Brain microvascular endothelial cell (primary cell): ENCODE measurements around the gene NCF4.

Experiments used
- DNase-seq: peaks from one replicate; pipeline ENCODE4 v3.0.0-alpha.2; 2020
- H3K27ac ChIP-seq: fragments of 250-450 bp; sonication (Bioruptor Pico); 2 replicates; pipeline ENCODE4 v1.5.1; 2020; ENCODE audit warnings: mild to moderate bottlenecking, moderate library complexity
- H3K27me3 ChIP-seq: fragments of 250-450 bp; sonication (Bioruptor Pico); replicated peaks from 2 replicates; pipeline ENCODE4 v1.5.1; 2020; ENCODE audit warnings: mild to moderate bottlenecking
- H3K36me3 ChIP-seq: fragments of 250-450 bp; sonication (Bioruptor Pico); replicated peaks from 2 replicates; pipeline ENCODE4 v1.5.1; 2020; ENCODE audit warnings: mild to moderate bottlenecking
- H3K4me3 ChIP-seq: 2 replicates; pipeline ENCODE4 v1.5.1; 2011; ENCODE audit warnings: low read depth, mild to moderate bottlenecking, control low read depth, low read length, moderate library complexity
- in situ Hi-C: cut with HindIII; loops from 2 replicates; pipeline ENCODE4 v1.10.0; 2017; ENCODE audit warnings: low sequenced_read_pairs, low pct_ligation_motif_present
- TF ChIP-seq, protein P1 (sequence below): IDR thresholded peaks from 2 replicates; pipeline ENCODE4 v1.5.1; 2011; ENCODE audit warnings: low read depth, mild to moderate bottlenecking, moderate library complexity, low read length, control low read depth, inconsistent platforms; ENCODE audit errors: missing control alignments

The NCF4 gene

DNA sequence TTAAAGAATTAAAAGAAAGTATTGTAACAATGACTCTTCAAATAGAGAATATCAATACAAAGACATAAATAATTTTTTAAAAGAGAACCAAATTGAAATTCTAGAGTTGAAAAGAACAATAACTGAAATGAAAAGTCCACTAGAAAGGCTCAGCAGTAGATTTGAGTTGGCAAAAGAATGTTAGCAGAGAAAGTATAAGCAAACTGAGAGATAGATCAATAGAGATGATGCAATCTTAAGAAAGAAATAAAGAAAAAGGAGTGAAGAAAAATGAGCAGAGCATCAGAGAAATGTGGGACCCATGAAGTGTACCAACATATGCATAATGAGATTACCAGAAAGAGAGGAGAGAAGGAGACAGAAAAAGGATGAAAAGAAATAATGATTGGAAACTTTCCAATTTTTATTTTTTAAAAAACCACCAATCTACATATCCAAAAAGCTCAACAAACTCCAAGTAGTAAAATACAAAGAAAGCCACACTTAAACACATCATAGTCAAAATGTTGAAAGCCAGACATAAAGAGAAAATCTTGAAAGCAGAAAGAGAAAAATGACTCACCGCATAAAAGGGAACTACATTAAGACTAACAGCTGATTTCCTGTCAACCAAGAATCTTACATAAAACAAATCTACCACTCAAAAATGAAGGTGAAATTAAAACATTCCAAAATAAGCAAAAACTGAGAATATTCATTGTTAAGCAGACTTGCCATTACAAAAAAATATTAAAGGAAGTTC, 20.9 kb downstream of the NCF4 start:
- Histone ChIP-seq H3K27ac (no peak overlapping the region), H3K27me3 (no peaks in the 10 kb centered on the region), H3K36me3 (no peaks in the 10 kb centered on the region), H3K4me3 (no peak overlapping the region)
- TF ChIP-seq, protein P1, sequence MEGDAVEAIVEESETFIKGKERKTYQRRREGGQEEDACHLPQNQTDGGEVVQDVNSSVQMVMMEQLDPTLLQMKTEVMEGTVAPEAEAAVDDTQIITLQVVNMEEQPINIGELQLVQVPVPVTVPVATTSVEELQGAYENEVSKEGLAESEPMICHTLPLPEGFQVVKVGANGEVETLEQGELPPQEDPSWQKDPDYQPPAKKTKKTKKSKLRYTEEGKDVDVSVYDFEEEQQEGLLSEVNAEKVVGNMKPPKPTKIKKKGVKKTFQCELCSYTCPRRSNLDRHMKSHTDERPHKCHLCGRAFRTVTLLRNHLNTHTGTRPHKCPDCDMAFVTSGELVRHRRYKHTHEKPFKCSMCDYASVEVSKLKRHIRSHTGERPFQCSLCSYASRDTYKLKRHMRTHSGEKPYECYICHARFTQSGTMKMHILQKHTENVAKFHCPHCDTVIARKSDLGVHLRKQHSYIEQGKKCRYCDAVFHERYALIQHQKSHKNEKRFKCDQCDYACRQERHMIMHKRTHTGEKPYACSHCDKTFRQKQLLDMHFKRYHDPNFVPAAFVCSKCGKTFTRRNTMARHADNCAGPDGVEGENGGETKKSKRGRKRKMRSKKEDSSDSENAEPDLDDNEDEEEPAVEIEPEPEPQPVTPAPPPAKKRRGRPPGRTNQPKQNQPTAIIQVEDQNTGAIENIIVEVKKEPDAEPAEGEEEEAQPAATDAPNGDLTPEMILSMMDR: no peak
- DNase-seq: no peak
- in situ Hi-C loops: no loop called here

DNA sequence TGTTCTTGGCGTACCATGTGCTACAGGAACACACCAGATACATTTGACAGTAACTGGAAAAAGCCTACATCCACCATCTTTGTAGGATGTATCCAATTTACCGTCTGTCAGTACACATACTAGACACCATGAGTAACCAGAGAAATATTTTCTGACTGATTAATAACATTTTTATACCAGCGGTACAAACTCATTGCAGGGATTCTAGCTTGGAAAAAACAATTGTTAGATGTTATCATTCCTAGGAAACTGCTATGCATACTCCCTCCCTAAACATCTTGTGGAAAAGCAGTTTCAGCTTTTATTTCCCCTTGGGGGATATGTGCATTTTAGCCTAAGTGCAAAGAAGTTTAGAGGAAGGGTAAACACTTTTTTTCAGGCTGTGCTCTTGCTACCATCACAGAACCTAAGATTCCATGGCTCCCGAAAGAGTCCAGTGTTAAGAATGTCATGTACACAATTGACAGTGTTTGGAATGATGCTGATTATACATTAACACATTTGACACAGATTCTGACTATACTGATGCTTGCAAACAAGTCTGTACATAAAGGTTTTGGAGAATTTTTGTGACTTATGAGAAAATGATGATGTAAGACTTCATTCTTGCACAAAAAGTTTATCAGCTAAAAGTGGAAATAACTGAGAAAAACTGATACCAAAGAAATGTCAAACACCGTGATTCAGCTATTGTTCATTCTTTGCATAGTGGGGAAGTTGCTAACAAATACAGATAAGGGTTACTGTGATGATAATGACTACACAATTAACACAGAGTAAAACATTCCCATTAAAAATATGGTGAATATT, 23.7 kb downstream of the NCF4 start:
- Histone ChIP-seq H3K4me3 (no peak overlapping the region), H3K36me3 (no peaks in the 10 kb centered on the region), H3K27ac (peak overlapping the region; percentile 18), H3K27me3 (no peaks in the 10 kb centered on the region)
- no peak for DNase-seq
- in situ Hi-C loops: no loop called here
- TF ChIP-seq, protein P1: no peak

DNA sequence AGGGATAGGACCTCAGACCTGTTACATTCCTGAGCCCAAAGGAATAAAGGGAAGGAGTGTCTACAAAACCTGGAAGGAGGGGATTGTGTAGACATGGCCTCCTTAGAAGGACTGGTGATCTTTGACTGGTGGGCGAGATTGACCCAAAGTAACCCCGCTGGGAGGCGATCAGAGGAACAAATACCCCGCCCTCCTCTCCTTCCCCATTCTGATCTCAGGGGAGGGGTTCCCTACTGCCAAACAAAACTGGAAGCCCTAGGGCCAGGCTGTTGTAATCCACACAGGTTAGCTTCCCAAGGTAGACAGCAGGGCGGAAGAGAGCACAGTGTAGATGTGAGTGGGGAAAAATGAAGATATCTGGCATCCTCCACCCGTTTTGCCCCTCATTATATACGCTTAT, 24.7 kb downstream of the NCF4 start:
- no peak for DNase-seq
- Histone ChIP-seq H3K36me3 (no peaks in the 10 kb centered on the region), H3K4me3 (no peak overlapping the region), H3K27me3 (no peaks in the 10 kb centered on the region), H3K27ac (no peak overlapping the region)
- in situ Hi-C loops: no loop called here
- TF ChIP-seq, protein P1: no peak

DNA sequence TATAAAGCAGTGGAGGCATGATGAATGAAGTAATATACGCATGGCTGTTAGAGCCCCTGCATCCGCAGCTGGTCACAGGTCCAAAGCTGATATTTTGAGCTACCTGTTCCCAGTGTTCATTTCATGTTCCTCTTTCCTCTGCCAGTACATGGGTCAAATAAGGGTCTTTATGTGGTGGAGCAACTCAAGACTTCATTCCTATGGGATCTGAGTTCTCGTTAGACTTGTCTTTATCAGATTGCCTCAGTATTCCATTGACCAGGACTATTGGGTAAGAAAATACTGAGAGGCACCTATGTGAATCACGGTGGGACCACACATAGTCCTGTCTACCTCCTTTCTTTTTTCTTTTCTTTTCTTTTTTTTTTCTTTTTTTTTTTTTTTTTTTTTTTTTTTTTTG, 25.2 kb downstream of the NCF4 start:
- H3K27ac ChIP-seq: no peak overlapping the region
- H3K4me3 ChIP-seq: no peak overlapping the region
- no peak for DNase-seq
- no peaks in the 10 kb centered on the region for H3K36me3 ChIP-seq
- in situ Hi-C loops: no loop called here
- TF ChIP-seq, protein P1: no peak
- H3K27me3 ChIP-seq: no peaks in the 10 kb centered on the region

DNA sequence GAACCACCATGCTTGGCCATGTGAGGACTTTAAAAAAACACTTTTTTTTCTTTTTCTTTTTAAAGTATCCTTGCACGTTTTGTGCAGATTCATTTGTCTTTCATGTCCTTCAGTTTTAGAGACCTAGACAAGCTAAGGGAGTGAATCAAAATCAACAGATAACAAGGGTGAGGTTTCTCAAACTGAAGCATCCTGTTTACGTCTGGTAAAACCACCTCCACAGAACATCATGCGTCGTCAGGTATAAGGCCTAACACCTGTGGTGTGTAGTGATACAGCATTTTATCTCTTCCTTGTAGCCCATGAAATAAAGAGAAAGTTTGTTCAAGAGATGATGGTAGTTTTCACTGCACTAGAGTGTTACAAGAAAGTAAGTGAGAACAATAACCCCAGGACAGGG, 26.4 kb downstream of the NCF4 start:
- no peak for DNase-seq
- Histone ChIP-seq H3K36me3 (no peaks in the 10 kb centered on the region), H3K27ac (no peak overlapping the region), H3K4me3 (no peak overlapping the region), H3K27me3 (no peaks in the 10 kb centered on the region)
- TF ChIP-seq, protein P1: no peak
- in situ Hi-C loops: no loop called here

DNA sequence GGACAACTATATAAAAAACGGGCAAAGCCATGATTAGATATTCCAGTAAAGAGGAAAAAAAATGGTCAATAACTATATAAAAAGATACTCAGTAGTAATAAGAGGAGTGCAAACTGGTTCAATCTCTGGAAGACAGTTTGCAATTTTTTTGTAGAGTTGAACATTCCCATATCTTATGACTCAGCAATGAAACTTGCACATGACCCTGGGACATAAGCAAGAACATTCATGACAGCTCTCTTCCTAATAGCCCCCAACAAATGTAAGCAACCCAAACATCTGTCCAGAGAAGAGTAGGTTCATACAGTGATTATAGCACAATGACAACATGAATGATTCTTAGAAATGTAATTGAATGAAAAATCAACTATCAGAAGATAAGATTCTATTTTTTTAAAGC, 30.8 kb downstream of the NCF4 start:
- no peak overlapping the region for H3K27ac ChIP-seq
- no peak for DNase-seq
- no peaks in the 10 kb centered on the region for H3K36me3 ChIP-seq
- TF ChIP-seq, protein P1: no peak
- H3K27me3 ChIP-seq: no peaks in the 10 kb centered on the region
- in situ Hi-C loops: no loop called here
- H3K4me3 ChIP-seq: no peak overlapping the region
